Measurements from ENCODE around the gene AKAP8L. TPM values are rescaled to one million over a fixed set of nuclear protein-coding genes. Genes with fewer than 3 reads are reported as not detected.

AKAP8L gene
- total and polyA plus RNA-seq, 4 donors = 16.4 to 67.1 (median 42.9) TPM

GRCh38 chr19:15427991-15428471 is 9.2 kb upstream of the AKAP8L start:
- Histone ChIP-seq H3K9ac (ENCODE audit: low read depth in 1 of 2, low read length in 2 of 2) (no peak overlapping the region), H3K4me3 (ENCODE audit: low read depth in 1 of 3, low read length in 3 of 3) (no peak overlapping the region), H3K4me1 (ENCODE audit: control insufficient read depth in 4 of 4, insufficient read depth in 4 of 4, low read length in 3 of 4) (peaks cover 12 to 49% (median 43%) of the 10 kb centered on the region in 4 donors), H3K9me3 (ENCODE audit: control insufficient read depth in 4 of 4, low read length in 3 of 4) (no peaks in the 10 kb centered on the region), H3K27ac (ENCODE audit: low read depth in 1 of 2, low read length in 2 of 2) (no peak overlapping the region), H3K36me3 (ENCODE audit: control insufficient read depth in 4 of 4, insufficient read depth in 3 of 4, low read depth in 1 of 4, low read length in 3 of 4) (peaks cover 8 to 42% (median 13%) of the 10 kb centered on the region in 4 donors), H3K27me3 (ENCODE audit: control insufficient read depth in 4 of 4, insufficient read depth in 4 of 4, low read length in 3 of 4) (no peaks in the 10 kb centered on the region)
- TF ChIP-seq RXRA (IDR thresholded peaks at IDR 0.05) (no peak), EGR1 (IDR thresholded peaks at IDR 0.05; ENCODE audit: low read depth in 2 of 2) (no peak), HNF4A (conservative IDR thresholded peaks at IDR 0.05) (no peak)
- WGBS = 96% methylated on average over 35 of the region's 35 CpGs
- no peak for DNase-seq (ENCODE audit: low spot score)

- no peaks in the 10 kb centered on the region for H3K27me3 ChIP-seq (ENCODE audit: control insufficient read depth in 4 of 4, insufficient read depth in 4 of 4, low read length in 3 of 4)
- TF ChIP-seq FOXA1 (IDR thresholded peaks at IDR 0.05) (no peak), EGR1 (IDR thresholded peaks at IDR 0.05; ENCODE audit: low read depth in 2 of 2) (no peak), ATF3 (IDR thresholded peaks at IDR 0.05) (no peak), FOXA2 (IDR thresholded peaks at IDR 0.05) (no peak), HNF4G (IDR thresholded peaks at IDR 0.05) (no peak), RXRA (IDR thresholded peaks at IDR 0.05) (no peak)
- TF ChIP-seq, protein P1, sequence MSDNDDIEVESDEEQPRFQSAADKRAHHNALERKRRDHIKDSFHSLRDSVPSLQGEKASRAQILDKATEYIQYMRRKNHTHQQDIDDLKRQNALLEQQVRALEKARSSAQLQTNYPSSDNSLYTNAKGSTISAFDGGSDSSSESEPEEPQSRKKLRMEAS (IDR thresholded peaks at IDR 0.05) = no peak
- TF ChIP-seq, protein P2, sequence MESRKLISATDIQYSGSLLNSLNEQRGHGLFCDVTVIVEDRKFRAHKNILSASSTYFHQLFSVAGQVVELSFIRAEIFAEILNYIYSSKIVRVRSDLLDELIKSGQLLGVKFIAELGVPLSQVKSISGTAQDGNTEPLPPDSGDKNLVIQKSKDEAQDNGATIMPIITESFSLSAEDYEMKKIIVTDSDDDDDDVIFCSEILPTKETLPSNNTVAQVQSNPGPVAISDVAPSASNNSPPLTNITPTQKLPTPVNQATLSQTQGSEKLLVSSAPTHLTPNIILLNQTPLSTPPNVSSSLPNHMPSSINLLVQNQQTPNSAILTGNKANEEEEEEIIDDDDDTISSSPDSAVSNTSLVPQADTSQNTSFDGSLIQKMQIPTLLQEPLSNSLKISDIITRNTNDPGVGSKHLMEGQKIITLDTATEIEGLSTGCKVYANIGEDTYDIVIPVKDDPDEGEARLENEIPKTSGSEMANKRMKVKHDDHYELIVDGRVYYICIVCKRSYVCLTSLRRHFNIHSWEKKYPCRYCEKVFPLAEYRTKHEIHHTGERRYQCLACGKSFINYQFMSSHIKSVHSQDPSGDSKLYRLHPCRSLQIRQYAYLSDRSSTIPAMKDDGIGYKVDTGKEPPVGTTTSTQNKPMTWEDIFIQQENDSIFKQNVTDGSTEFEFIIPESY (IDR thresholded peaks at IDR 0.05) = no peak
- H3K36me3 ChIP-seq (ENCODE audit: control insufficient read depth in 4 of 4, insufficient read depth in 3 of 4, low read depth in 1 of 4, low read length in 3 of 4) = peaks cover 8 to 42% (median 14%) of the 10 kb centered on the region in 4 donors
- 98% methylated on average over 25 of the region's 25 CpGs for WGBS
- DNase-seq (ENCODE audit: low spot score) = no peak
- H3K27ac ChIP-seq (ENCODE audit: low read depth in 1 of 2, low read length in 2 of 2) = no peak overlapping the region
- H3K4me1 ChIP-seq (ENCODE audit: control insufficient read depth in 4 of 4, insufficient read depth in 4 of 4, low read length in 3 of 4) = peaks cover 15 to 54% (median 46%) of the 10 kb centered on the region in 4 donors
- H3K4me3 ChIP-seq (ENCODE audit: low read depth in 1 of 3, low read length in 3 of 3) = no peak overlapping the region
- H3K9ac ChIP-seq (ENCODE audit: low read depth in 1 of 2, low read length in 2 of 2) = no peak overlapping the region
- H3K9me3 ChIP-seq (ENCODE audit: control insufficient read depth in 4 of 4, low read length in 3 of 4) = no peaks in the 10 kb centered on the region
Measured at GRCh38 chr19:15427350-15427700, 8.5 kb upstream of the AKAP8L start.

DNA sequence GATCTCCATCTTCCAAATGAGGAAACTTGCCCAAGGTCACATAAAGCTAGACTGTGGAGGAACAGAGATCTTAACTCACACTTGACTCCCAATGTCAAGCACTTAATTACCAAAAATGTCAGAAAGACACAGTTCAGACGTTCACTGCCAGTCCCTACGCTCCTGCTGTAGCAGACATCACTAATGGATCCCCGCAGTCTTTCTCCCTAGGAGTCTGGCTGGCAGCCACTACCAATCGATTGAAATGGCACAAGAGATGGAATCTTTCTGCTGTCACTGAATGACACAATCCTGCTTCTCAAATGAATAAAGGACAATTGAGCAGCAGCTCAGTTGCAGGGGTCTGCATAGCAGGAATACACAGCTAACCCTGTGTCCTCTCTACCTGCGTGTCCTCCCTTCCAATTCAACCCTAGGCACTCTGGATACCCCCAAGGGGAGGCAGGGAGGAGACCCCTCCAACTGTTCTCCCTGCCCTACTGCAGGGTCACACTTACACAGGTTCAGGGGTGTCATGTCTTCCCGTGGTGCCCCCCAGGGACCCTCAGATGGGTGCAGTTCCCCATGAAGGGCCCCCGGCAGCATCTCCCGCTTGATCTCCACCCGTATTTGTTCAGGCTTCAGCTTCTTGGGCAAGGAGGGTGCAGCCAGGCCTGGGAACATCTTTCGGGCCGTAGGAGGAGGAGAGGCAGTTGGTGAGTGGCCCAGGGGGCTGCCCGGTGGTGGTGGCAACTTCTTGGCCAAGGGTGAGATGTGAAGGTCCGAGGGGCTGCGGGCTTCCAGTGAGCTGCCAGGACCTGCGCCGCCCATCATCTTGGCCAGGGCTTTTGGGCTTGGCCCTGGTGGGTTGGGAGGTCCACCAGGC is 7.9 kb upstream of the AKAP8L start:
- Histone ChIP-seq H3K4me1 (ENCODE audit: control insufficient read depth in 4 of 4, insufficient read depth in 4 of 4, low read length in 3 of 4) (peaks cover 19 to 56% (median 49%) of the 10 kb centered on the region in 4 donors), H3K27me3 (ENCODE audit: control insufficient read depth in 4 of 4, insufficient read depth in 4 of 4, low read length in 3 of 4) (no peaks in the 10 kb centered on the region), H3K9ac (ENCODE audit: low read depth in 1 of 2, low read length in 2 of 2) (no peak overlapping the region), H3K9me3 (ENCODE audit: control insufficient read depth in 4 of 4, low read length in 3 of 4) (no peaks in the 10 kb centered on the region), H3K36me3 (ENCODE audit: control insufficient read depth in 4 of 4, insufficient read depth in 3 of 4, low read depth in 1 of 4, low read length in 3 of 4) (peaks cover 8 to 42% (median 14%) of the 10 kb centered on the region in 4 donors), H3K27ac (ENCODE audit: low read depth in 1 of 2, low read length in 2 of 2) (no peak overlapping the region), H3K4me3 (ENCODE audit: low read depth in 1 of 3, low read length in 3 of 3) (no peak overlapping the region)
- no peak for DNase-seq (ENCODE audit: low spot score)
- 79% methylated on average over 16 of the region's 16 CpGs for WGBS
- TF ChIP-seq SP1 (IDR thresholded peaks at IDR 0.05) (peak; percentile 25), RAD21 (IDR thresholded peaks at IDR 0.05) (peak in 1 of 2 donors; percentile 51), YY1 (IDR thresholded peaks at IDR 0.05) (peak; percentile 65), RXRA (IDR thresholded peaks at IDR 0.05) (peak in 1 of 2 donors; percentile 22), ATF3 (IDR thresholded peaks at IDR 0.05) (no peak), GABPA (IDR thresholded peaks at IDR 0.05 in 1 of 2, conservative IDR thresholded peaks at IDR 0.05 in 1 of 2) (no peak), HNF4A (conservative IDR thresholded peaks at IDR 0.05) (peak in 1 of 2 donors; percentile 39)
- TF ChIP-seq, protein P1 (IDR thresholded peaks at IDR 0.05) = no peak
